ENCODE data around the gene CCDC85C.

Gene CCDC85C

DNA sequence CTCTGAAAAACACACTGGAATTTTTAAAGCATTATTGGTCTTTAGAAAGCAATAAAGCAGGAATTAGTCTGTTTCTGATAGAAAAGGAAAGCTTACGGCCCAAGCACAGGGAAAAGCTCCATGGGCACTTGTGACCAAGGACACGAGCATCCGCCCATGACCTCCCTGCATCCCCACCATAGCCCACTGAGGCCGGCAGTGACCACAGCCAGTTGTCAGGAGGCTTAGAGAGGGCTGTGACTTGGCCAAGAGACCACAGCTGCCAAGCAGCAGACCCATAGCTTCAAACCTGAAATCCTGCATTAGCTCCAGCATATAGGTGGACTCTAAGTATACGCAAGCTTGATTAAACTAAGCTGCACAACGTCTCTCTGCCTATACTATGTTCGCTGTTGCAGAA is 132.3 kb downstream of the CCDC85C start:
- H3K4me3 ChIP-seq = no peak overlapping the region
- H3K27ac ChIP-seq = no peak overlapping the region

DNA sequence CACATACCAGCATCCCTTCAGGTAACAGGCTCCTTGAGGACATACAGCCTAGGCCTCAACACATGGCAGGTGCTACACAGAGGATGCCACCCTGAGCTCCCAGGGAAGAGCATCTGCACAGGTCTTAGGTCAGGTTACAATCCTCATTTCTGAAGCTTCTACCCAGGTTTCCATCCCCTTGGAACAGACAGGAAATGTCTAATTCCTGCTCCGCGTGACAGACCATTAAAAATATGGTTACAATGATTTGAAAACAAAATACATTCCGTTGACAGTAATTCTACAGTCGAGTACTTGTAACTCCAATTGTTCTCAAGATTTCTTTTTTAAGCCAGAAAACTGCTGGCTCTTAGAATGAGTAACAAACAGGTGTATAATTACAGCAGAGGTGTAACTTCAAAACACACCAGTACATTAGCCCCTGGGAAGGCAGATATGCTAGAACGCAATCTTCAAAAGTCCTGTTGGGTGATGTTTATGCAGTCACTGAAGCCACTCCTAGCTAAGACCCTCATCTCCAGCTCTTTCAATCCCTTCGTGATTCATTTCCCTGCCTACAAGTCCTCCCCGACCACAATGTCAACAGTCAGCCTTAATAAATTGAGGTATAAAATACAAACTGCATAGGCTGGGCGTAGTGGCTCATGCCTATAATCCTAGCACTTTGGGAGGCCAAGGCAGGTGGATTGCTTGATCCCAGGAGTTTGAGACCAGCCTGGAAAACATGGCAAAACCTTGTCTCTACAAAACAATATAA is 135.0 kb downstream of the CCDC85C start:
- Histone ChIP-seq H3K4me3 (no peak overlapping the region), H3K27ac (no peak overlapping the region)

DNA sequence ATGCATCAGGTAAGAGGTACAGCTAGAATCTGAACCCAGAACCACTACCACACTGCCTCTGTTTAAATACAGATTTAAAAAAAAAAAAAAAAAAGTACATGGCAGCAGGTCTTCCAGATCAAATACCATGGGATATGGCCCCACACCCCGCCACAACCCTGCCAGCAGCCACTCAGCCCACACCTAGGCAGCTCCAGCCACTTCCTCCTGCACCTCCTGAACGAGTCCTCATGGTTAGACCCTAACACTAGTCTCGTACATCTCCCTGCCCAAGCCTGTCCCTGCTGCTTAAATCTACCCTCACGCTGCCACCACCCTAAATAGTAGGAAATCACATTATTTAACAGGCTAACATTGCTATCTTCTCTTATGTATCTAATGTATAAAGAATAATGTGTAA is 135.9 kb downstream of the CCDC85C start:
- H3K4me3 ChIP-seq = no peak overlapping the region
- no peak overlapping the region for H3K27ac ChIP-seq

DNA sequence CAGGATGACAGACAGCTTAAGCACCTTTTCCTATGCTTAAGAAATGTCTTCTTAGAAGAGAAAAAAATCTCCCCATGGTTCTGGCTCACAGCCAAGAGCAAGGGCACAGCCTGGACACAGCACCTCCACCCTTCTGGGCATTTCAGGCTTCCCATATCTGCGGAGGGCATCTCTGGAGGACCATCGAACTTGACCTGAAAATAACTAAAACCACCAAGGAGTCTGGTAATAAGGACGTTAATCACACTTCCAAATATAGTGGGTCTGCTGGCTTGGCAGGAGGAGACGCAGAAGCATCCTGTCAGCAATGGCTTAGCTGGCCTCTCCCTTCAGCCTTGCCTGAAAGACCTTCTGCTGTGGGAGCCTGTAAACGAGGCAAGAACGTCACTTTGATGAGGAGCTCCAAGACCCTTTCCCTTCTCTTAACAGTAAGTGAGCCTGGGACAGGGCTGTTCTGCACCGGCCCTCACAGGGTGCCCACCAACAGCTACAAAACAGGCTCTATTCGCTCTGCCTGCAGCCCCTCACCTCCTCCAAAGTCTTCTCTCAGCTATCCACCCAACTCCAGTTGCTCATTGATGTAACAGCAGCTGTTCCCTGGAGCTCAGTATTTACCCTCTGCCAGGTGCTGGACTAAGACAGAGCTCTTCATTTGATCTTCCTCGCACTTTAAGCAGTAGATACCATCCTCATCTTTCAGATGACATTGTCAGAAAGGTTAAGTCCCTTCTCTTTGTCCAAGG is 136.5 kb downstream of the CCDC85C start:
- no peak overlapping the region for H3K4me3 ChIP-seq

DNA sequence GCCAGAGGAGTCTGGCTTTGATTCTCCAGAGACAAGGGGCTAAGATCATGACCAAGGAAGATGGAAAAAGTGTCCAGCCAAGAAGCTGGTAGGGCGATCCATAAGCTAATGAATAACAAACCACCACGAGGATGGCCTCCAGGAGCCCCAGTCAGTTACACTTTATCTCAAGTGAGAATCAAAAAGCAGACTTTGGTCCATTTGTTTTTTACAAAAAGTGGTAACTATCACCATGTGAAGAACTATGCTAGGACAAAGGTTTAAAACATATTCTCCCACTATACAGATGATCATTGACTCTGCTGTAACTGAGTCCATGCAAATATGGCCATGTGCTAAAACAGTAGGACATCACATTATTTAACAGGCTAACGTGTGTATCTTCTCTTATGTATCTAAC is 137.2 kb downstream of the CCDC85C start:
- Histone ChIP-seq H3K4me3 (no peak overlapping the region), H3K27ac (no peak overlapping the region)

More for the DNA sequence above, 136.5 kb downstream of the CCDC85C start:
- no peak overlapping the region for H3K27ac ChIP-seq

DNA sequence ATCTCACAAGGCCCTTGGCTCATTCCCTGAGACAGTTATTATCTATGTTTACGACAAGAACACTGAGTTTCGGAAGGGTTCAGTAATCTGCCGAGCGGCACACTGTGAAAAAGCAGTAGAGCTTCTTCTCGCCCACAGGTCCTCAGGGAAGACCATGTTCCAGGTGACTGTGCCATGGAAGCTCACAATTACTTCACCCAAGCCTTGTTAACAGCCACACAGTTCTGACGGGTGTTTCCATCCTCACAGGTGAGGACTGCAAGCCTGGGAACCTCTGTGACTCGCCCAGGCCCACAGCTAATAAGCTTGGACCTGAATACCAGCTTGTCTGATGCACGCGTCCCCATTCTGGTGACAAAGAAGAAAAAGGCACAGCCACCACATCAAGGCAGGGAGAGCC is 138.7 kb downstream of the CCDC85C start:
- Histone ChIP-seq H3K4me3 (no peak overlapping the region), H3K27ac (no peak overlapping the region)

DNA sequence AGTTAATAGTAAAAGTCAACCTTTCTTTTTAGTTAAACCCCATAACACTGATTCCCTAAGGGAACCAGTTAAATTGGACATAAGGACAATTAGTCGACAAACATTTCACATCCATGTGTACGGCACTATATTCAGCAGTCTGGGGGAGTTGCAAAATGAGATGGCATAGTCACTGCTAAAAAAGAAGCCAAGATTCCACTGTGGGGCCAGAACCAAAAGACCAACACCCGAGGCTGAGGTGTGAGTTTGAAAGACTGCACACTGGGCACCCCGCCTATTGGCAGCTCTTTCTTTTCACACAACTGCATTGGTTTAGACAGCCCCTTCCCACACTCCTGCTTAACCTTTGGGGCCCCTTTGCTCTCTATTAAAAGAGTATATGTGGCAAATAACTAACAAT is 140.0 kb downstream of the CCDC85C start:
- Histone ChIP-seq H3K4me3 (no peak overlapping the region), H3K27ac (no peak overlapping the region)

DNA sequence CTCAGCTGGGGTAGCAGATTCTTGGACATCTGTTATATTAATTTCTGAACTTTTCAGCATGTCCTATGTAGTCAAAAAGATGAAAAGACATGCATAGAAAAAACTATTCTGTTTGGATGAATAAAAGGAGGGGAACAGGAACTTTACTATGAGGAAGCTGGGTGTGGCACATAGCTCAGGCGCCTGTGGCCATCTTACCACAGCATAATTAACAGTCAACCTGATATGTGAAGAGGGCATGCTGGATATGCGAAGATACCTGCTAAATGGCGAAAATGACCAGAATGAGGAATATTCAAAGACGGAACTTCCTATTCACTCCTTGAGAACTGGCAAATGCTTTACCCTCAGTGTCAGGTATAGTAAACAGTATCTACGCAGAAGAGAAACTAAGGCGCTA is 141.8 kb downstream of the CCDC85C start:
- H3K4me3 ChIP-seq = no peak overlapping the region
- H3K27ac ChIP-seq = no peak overlapping the region

DNA sequence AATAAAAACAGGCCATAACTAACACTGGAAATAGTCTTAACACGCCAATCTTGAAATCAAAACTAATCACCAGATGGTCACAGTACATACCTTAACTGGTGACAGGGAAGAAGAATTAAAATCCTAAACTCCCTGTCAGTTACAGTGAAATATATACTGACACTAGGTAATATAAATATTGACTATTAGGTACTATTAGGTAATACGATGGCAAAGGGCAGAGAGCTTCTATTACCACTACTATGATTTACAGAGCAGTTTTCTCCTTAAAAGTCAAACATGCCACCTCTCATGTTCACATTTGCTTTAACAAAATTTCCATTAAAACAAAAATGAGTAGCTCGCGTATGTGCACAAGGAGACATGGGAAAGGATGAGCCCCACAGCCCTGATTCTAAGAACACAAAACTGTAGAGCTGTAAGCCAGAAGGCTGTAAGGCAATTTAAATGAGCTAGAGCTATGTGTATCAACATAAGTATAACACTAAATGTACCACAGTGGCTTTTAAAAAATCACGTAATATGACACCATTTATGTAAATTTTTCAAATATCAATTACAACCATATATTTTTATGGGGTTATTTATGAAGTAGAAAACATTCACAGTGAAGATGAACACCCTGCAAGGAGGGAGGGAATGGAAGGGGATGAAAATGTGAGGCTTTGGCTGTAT is 142.5 kb downstream of the CCDC85C start:
- H3K27ac ChIP-seq = no peak overlapping the region
- no peak overlapping the region for H3K4me3 ChIP-seq

DNA sequence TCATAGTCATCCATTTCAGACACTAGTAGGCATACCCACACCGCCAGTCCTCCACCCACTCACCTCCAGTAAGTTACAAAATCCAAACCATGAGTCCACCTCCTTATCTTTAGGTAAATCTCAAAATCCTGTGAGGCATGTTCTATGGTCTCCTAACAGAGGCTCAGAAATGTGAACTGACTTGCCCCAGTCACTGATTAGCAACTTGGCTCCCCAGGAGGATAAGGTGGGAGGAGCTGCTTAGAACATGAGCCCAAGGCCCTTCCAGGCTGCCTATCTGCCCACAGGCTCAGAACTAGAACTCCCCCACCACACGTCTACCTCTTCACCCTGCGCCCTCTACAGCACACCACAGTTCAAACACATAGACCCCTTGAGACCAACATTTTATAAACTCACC is 143.2 kb downstream of the CCDC85C start:
- Histone ChIP-seq H3K27ac (no peak overlapping the region), H3K4me3 (no peak overlapping the region)

DNA sequence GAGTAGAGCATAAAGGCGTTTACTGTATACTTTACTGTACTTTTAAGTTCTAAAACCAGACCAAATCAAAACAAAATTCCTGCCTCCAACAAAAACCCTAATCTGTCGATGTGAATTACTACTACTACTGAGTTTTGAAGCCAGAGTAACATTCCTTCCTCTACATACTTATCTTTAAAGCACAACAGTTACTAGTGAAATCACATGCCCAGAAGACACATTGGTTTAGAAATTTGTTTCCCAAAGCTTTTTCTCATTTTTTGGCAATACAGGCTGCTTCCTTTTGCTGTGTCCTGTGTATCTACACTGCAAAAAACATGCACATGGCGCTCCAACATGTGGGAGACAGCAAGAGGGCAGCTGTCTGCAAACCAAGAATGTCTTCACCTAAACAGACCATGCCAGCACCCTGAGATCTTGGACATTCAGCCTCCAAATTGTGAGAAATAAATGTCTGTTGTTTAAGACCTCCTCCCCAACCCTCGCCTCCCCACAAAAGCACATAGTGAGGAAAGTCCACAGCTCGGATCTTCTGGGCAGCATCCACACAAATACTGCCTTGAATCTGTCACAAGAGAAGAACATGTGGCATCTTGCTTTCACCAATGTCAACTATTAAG is 144.4 kb downstream of the CCDC85C start:
- H3K4me3 ChIP-seq = no peak overlapping the region
- H3K27ac ChIP-seq = no peak overlapping the region

DNA sequence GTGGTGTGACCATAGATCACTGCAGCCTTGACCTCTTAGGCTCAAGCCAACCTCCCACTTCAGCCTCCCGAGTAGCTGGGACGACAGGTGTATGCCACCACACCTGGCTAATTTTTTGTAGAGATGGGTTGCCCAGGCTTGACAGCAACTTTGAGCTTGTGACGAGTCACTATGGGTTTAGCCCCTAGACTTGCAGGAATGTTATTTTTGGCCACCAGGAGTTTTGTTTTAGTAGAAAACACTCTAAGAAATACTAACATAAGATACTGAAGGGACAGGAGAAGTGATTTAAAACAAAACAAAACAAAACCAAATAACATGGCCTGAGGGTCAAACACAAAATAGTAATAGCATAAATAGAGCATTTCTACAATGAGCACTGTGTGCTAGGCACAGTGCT is 149.8 kb downstream of the CCDC85C start:
- H3K4me3 ChIP-seq = no peak overlapping the region
- H3K27ac ChIP-seq = no peak overlapping the region

DNA sequence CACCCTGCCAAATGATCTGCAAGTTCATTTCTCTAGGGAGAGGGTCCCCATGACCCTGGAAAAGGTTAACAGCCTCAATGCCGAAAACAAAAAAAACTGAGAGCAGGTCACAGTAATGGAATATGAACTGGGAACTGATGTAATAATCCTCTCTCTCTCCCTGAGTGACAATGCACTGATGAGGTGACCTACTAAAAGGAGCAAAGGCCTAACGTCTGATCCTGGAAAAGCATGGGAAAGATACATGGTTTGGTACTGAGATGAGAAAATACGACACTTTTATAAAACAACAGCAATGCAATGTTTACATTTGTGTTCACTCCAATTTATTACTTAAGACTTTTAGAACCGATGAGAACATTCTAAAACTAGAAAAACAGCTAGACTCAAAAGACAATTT is 151.0 kb downstream of the CCDC85C start:
- H3K4me3 ChIP-seq = no peak overlapping the region
- H3K27ac ChIP-seq = no peak overlapping the region

DNA sequence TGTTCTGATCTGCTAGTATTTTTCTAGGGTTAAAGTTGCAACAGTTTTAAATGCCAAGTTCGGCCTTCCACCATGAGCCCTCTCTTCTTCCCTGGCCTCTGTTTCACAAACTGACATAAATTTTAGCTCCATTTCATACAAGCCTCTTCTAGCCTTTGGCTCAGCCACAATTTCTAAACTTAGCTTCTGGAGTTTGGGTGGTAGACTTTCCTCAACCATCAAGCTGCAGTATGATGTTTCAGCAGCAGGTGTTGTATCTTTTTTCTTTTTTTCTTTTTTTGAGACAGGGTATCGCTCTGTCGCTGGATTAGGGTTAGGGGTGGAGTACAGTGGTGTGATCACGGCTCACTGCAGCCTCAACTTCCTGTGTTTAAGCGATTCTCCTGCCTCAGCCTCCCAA is 152.8 kb downstream of the CCDC85C start:
- no peak overlapping the region for H3K4me3 ChIP-seq
- H3K27ac ChIP-seq = no peak overlapping the region

DNA sequence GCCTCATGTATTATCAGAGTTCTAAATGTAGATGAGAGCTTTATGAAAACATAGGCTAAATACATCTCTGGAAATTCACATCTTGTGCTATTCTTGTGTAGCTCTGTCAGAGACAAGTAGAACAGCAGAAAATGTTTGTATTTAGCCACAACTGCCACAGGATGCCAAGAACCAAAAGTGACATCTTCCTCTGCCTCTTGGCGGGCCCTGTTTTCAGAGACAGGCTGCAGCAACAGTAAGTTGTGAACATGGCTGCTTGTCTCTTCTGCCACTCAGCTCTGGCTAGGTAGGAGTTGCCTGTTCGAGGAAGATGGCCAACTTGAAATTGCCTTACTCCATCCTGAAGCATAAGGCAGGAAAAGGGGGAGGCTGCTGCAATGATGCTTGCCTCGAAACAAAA is 153.7 kb downstream of the CCDC85C start:
- Histone ChIP-seq H3K4me3 (no peak overlapping the region), H3K27ac (no peak overlapping the region)
